Measurements from ENCODE around the gene MRFAP1L1.

The MRFAP1L1 gene

GRCh38 chr4:6716018-6716911 is 6.6 kb upstream of the MRFAP1L1 start, which contains the start of gene BLOC1S4:
BLOC1S4 (plus strand) TSS chr4:6716174; CDS start chr4:6716210, 36 bp downstream.
- peak; percentile 69 for DNase-seq (ENCODE audit: low read depth, low spot score)

DNA sequence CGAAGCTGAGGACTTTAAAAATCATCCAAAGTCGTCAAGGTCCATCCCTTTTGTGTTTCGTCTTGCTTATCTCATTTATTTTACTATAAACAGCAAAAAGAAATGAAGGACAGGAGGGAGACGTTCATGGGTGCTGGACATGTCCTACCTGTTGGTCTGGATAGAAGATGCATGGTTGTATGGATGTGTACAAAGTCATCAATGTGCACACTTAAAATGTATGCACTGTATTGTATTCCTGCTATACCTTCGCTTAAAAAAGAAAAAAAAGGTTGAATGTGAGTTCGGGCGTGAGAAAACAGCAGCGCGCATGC is 6.0 kb upstream of the MRFAP1L1 start:
- no peak for DNase-seq (ENCODE audit: low read depth, low spot score)

GRCh38 chr4:6714954-6715353 is 5.3 kb upstream of the MRFAP1L1 start:
- DNase-seq (ENCODE audit: low read depth, low spot score), result no peak

DNA sequence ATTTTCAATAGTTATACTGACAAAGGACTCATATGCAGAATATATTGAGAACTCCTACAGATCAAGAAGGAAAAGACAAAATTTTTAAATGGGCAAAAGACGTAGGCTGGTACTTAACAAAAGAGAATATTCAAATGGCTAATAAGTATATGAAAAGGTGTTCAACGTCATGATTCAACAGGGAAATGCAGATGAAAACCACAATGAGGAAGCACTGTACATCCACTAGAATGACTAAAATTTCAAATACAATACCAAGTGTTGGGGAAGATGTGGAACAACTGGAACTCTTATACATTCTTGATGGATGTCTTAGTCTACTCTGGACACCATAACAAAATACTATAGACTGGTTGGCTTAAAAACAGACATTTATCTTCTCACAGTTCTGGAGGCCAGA is 1.3 kb upstream of the MRFAP1L1 start:
- no peak for DNase-seq (ENCODE audit: low read depth, low spot score)

GRCh38 chr4:6710282-6710681 is 617 bp upstream of the MRFAP1L1 start:
- DNase-seq (ENCODE audit: low read depth, low spot score), result no peak

- DNase-seq (ENCODE audit: low read depth, low spot score), result no peak
Measured at GRCh38 chr4:6706173-6706572, 3.5 kb downstream of the MRFAP1L1 start.

DNA sequence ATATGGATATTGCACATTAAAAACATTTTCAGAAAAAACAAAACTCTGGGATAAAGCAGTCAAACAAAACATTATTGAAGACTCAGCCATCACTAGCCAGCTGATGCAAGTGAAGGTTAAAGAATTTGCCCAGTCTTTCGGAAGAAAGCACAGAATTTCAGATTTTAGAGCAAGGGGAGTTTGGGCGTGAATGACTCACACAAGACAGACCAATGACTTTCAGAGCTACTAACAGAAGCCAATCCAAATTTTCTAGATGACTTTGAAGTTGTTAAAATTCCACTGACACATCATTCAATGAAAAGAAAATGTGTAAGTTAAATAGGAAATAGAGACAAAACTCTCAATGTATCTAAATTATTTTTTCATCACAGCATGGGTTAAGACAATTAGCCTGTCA is 4.0 kb downstream of the MRFAP1L1 start:
- no peak for DNase-seq (ENCODE audit: low read depth, low spot score)

DNA sequence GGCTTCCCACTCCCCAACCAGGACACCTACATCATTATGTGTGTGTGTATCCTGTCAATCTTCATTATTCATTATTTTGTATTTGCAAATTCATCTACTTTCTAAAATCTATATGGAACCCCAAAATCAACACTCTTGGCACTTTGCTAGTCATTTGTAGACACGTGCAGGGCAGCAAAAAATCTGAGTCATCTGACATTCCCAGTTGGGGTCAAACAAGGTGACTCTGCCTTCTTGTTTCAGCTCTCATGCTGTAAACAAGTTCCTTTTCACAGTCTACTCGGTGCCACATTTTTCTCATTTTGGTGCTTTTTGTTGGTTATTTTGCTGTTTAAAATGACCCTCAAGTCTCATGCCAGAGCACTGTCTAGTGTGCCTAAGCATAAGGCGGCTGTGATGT is 5.9 kb downstream of the MRFAP1L1 start:
- no peak for DNase-seq (ENCODE audit: low read depth, low spot score)

GRCh38 chr4:6702761-6703160 is 6.9 kb downstream of the MRFAP1L1 start:
- DNase-seq (ENCODE audit: low read depth, low spot score), result no peak

DNA sequence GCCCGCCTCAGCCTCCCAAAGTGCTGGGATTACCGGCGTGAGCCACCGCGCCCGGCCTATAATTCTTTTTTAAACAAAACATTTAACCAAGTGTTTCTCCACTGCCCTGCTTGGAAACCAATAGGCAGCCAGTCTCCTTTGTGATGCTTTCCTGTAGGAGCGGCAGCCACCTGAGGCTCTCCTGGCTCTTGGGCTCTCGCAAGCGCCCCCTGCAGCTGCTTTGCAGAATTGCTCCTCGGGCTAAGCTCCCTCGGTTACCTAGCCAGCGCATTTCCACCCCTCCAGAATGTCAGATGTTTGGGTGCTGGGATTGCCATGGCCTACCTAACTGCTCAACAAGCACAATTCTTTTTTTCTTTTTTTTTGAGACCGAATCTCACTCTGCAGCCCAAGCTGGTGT is 8.3 kb downstream of the MRFAP1L1 start:
- no peak for DNase-seq (ENCODE audit: low read depth, low spot score)

- no peak for DNase-seq (ENCODE audit: low read depth, low spot score)
Measured at GRCh38 chr4:6699903-6700302, 9.8 kb downstream of the MRFAP1L1 start.

GRCh38 chr4:6699388-6699787 is 10.3 kb downstream of the MRFAP1L1 start:
- DNase-seq (ENCODE audit: low read depth, low spot score), result no peak

- DNase-seq (ENCODE audit: low read depth, low spot score), result no peak
Measured at GRCh38 chr4:6697131-6697530, 12.5 kb downstream of the MRFAP1L1 start.

GRCh38 chr4:6696611-6697010 is 13.1 kb downstream of the MRFAP1L1 start:
- no peak for DNase-seq (ENCODE audit: low read depth, low spot score)

GRCh38 chr4:6695660-6696610 is 13.7 kb downstream of the MRFAP1L1 start:
- DNase-seq (ENCODE audit: low read depth, low spot score), result no peak

- DNase-seq (ENCODE audit: low read depth, low spot score), result no peak
Measured at GRCh38 chr4:6694177-6694901, 15.3 kb downstream of the MRFAP1L1 start.

GRCh38 chr4:6693231-6694176 is 16.2 kb downstream of the MRFAP1L1 start, which contains the start of gene S100P:
S100P (plus strand) TSS chr4:6693878; CDS start chr4:6693933, 55 bp downstream.
- no peak for DNase-seq (ENCODE audit: low read depth, low spot score)

- DNase-seq (ENCODE audit: low read depth, low spot score), result no peak
Measured at GRCh38 chr4:6692806-6693205, 16.9 kb downstream of the MRFAP1L1 start.

- DNase-seq (ENCODE audit: low read depth, low spot score), result no peak
Measured at GRCh38 chr4:6692379-6692778, 17.3 kb downstream of the MRFAP1L1 start.

DNA sequence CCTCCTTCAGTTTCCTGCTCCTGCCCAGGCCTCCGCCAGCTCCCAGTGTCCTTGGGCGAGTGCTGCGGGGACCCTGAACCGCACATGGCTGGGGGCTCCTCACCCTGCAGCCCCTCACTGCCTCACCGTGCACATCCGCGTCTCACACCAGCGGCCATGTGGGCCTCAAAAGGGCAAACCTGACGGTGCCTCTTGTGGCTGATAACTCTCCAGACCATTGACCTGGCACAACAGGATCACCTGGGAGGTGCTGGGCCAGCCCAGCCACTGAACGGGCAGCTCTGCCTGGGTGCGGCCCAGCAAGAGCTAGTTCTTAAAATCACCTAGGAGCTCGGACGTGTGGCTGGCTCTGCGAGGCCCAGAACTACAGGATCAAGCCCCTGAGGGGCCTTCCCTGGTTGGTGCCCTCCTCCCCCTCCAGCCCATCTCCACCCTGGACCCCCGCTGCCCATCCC is 20.1 kb downstream of the MRFAP1L1 start:
- no peak for DNase-seq (ENCODE audit: low read depth, low spot score)
